GM23338 (cell line): ENCODE measurements around the gene RNGTT. TPM values are rescaled to one million over a fixed set of nuclear protein-coding genes. Genes with fewer than 3 reads are reported as not detected.

Source experiments
- ATAC-seq: fragments of 200-7000 bp; cut with Tn5 transposase; 3 replicates; pipeline ENCODE4 v1.9.1; 2020
- DNase-seq: peaks from one replicate; pipeline ENCODE4 v3.0.0-alpha.2; 2015; ENCODE audit warnings: low spot score
- H2AFZ ChIP-seq: fragments of 200-600 bp; sonication (generic); 2 replicates; pipeline ENCODE4 v1.8.0; 2016; ENCODE audit warnings: antibody characterized with exemption, mild to moderate bottlenecking, moderate library complexity
- H3F3A ChIP-seq: fragments of 200-600 bp; sonication (generic); replicated peaks from 2 replicates; pipeline ENCODE4 v1.8.0; 2017; ENCODE audit warnings: antibody characterized with exemption, mixed run types, low read depth
- H3K27ac ChIP-seq: fragments of 200-600 bp; sonication (generic); 2 replicates; pipeline ENCODE4 v1.6.1; 2016; ENCODE audit warnings: low read depth
- H3K27me3 ChIP-seq: fragments of 200-600 bp; sonication (generic); 2 replicates; pipeline ENCODE4 v1.8.0; 2016; ENCODE audit warnings: mild to moderate bottlenecking, mixed run types, moderate library complexity; ENCODE audit not compliant: insufficient read depth
- H3K36me3 ChIP-seq: fragments of 200-600 bp; sonication (generic); 2 replicates; pipeline ENCODE4 v1.8.0; 2016; ENCODE audit warnings: mild to moderate bottlenecking; ENCODE audit not compliant: insufficient read depth
- H3K4me1 ChIP-seq: fragments of 200-600 bp; sonication (generic); 2 replicates; pipeline ENCODE4 v1.8.0; 2016; ENCODE audit warnings: mild to moderate bottlenecking, moderate library complexity; ENCODE audit not compliant: insufficient read depth
- H3K4me2 ChIP-seq: fragments of 200-600 bp; sonication (generic); 2 replicates; pipeline ENCODE4 v1.7.1; 2017; ENCODE audit warnings: mixed run types
- H3K4me3 ChIP-seq: fragments of 200-600 bp; sonication (generic); 2 replicates; pipeline ENCODE4 v1.6.1; 2016; ENCODE audit warnings: mixed run types
- H3K79me2 ChIP-seq: fragments of 200-600 bp; sonication (generic); replicated peaks from 2 replicates; pipeline ENCODE4 v1.8.0; 2017; ENCODE audit warnings: mild to moderate bottlenecking; ENCODE audit not compliant: insufficient read depth
- H3K9me2 ChIP-seq: fragments of 200-600 bp; sonication (generic); 2 replicates; pipeline ENCODE4 v1.8.0; 2017; ENCODE audit not compliant: insufficient read depth
- H4K20me1 ChIP-seq: fragments of 200-600 bp; sonication (generic); replicated peaks from 2 replicates; pipeline ENCODE4 v1.8.0; 2017; ENCODE audit warnings: mild to moderate bottlenecking; ENCODE audit not compliant: insufficient read depth
- H3K27ac Mint-ChIP-seq: 2 replicates; pipeline ENCODE4 v1.8.0; 2020; ENCODE audit warnings: inconsistent platforms, mild to moderate bottlenecking, moderate library complexity, mixed read lengths
- H3K27me3 Mint-ChIP-seq: 3 replicates; pipeline ENCODE4 v1.8.0; 2022; ENCODE audit warnings: low read depth, mild to moderate bottlenecking, moderate library complexity, mixed read lengths, inconsistent platforms; ENCODE audit not compliant: insufficient read depth, poor library complexity
- H3K36me3 Mint-ChIP-seq: 3 replicates; pipeline ENCODE4 v1.8.0; 2021; ENCODE audit warnings: low read depth, mild to moderate bottlenecking, inconsistent platforms, moderate library complexity, mixed read lengths
- H3K4me1 Mint-ChIP-seq: 3 replicates; pipeline ENCODE4 v1.8.0; 2020; ENCODE audit warnings: mild to moderate bottlenecking, inconsistent platforms, mixed read lengths
- H3K4me3 Mint-ChIP-seq: 3 replicates; pipeline ENCODE4 v1.8.0; 2021; ENCODE audit warnings: moderate library complexity, mild to moderate bottlenecking, inconsistent platforms, mixed read lengths
- H3K9me3 Mint-ChIP-seq: 3 replicates; pipeline ENCODE4 v1.8.0; 2020; ENCODE audit warnings: moderate library complexity, mild to moderate bottlenecking, inconsistent platforms, mixed read lengths
- CREB1 ChIP-seq: fragments of 250-450 bp; sonication (Bioruptor Pico); IDR thresholded peaks from 2 replicates; pipeline ENCODE4 v1.5.0; 2020; ENCODE audit warnings: low read depth, mild to moderate bottlenecking, moderate library complexity
- CTCF ChIP-seq, 2 experiments: fragments of 200-600 bp in 1 of 2; sonication (generic) in 1 of 2; conservative IDR thresholded peaks; 2 replicates each; pipeline versions ENCODE4 v1.5.1 to v1.6.1; 2016 to 2017; ENCODE audit warnings: antibody characterized with exemption in 2 of 2, low read depth in 2 of 2, mild to moderate bottlenecking in 2 of 2, moderate library complexity in 1 of 2
- ETS1 ChIP-seq: IDR thresholded peaks from 2 replicates; pipeline ENCODE4 v1.6.1; 2016; ENCODE audit warnings: antibody characterized with exemption
- EZH2 ChIP-seq: fragments of 200-600 bp; sonication (generic); IDR thresholded peaks from one replicate; pipeline ENCODE4 v1.8.0; 2017; ENCODE audit warnings: antibody characterized with exemption, mild to moderate bottlenecking, low read depth; ENCODE audit not compliant: unreplicated experiment
- EZH2phosphoT487 ChIP-seq: fragments of 200-600 bp; sonication (generic); IDR thresholded peaks from one replicate; pipeline ENCODE4 v1.8.1; 2018; ENCODE audit warnings: antibody characterized with exemption; ENCODE audit not compliant: unreplicated experiment
- JUNB ChIP-seq: IDR thresholded peaks from one replicate; pipeline ENCODE4 v1.6.1; 2016; ENCODE audit warnings: antibody characterized with exemption; ENCODE audit not compliant: unreplicated experiment
- NANOG ChIP-seq: IDR thresholded peaks from 2 replicates; pipeline ENCODE4 v1.6.1; 2016; ENCODE audit warnings: antibody characterized with exemption, borderline replicate concordance
- REST ChIP-seq: IDR thresholded peaks from one replicate; pipeline ENCODE4 v1.6.1; 2018; ENCODE audit warnings: antibody characterized with exemption; ENCODE audit not compliant: unreplicated experiment
- ZNF114 ChIP-seq: fragments of 250-450 bp; sonication (Bioruptor Pico); IDR thresholded peaks from 2 replicates; pipeline ENCODE4 v1.5.0; 2020; ENCODE audit warnings: mild to moderate bottlenecking, moderate library complexity
- polyA plus RNA-seq: library from polyadenylated mRNA; unstranded; fragments of >200 nt; fragmentation: Nextera tagmentation; extraction: Ambion mirVana; gene quantifications from 2 replicates; pipeline ENCODE4 v1.2.1, GENCODE V29; 2016
- total RNA-seq: library from RNA; depleted of rRNA; stranded (reverse); fragments of >200 nt; shearing (Covaris generic); gene quantifications from 2 replicates; pipeline ENCODE4 v1.2.3, GENCODE V29; 2014

The RNGTT gene
- total and polyA plus RNA-seq, 2 experiments from 2014 or later = 11.2 to 29.2 TPM

GRCh38 chr6:88573561-88573960 lies 389.9 kb downstream of the RNGTT start:
- Histone ChIP-seq H3K4me1 (no peaks in the 10 kb centered on the region), H3K79me2 (no peaks in the 10 kb centered on the region), H2AFZ (no peak overlapping the region), H3K9me2 (0 out of 2 replicates have a peak, but pooled peaks cover 4% of the 10 kb centered on the region), H3K27ac (no peak overlapping the region), H3K36me3 (no peaks in the 10 kb centered on the region), H3K27me3 (no peaks in the 10 kb centered on the region), H4K20me1 (no peaks in the 10 kb centered on the region), H3K4me3 (no peak overlapping the region), H3F3A (no peaks in the 10 kb centered on the region), H3K4me2 (no peak overlapping the region)
- Mint-ChIP-seq H3K27ac (no peak overlapping the region; the same call in 1 of the 2 replicates), H3K27me3 (peaks cover 3% of the 10 kb centered on the region), H3K4me1 (peaks cover 10% of the 10 kb centered on the region), H3K9me3 (peaks cover 22% of the 10 kb centered on the region), H3K36me3 (peaks cover 16% of the 10 kb centered on the region), H3K4me3 (no peak overlapping the region)
- DNase-seq (no peak), ATAC-seq (no peak)
- TF ChIP-seq JUNB (no peak), REST (no peak), ZNF114 (CRISPR knock-in tag) (no peak), CTCF (conservative IDR thresholded peaks at IDR 0.05; ENCODE audit: low read depth in 2 of 2) (no peak), EZH2phosphoT487 (no peak), EZH2 (no peak), NANOG (no peak), ETS1 (no peak), CREB1 (CRISPR knock-in tag) (no peak)
